ENCODE data around the gene UGCG. TPM values are rescaled to one million over a fixed set of nuclear protein-coding genes. Genes with fewer than 3 reads are reported as not detected.

The UGCG gene
- total and polyA plus RNA-seq, 9 of the 15 experiments (the other 6 are each of a cell fraction or from before 2014, with no cell fraction given) = 20.0 to 40.3 (median 29.2) TPM

DNA sequence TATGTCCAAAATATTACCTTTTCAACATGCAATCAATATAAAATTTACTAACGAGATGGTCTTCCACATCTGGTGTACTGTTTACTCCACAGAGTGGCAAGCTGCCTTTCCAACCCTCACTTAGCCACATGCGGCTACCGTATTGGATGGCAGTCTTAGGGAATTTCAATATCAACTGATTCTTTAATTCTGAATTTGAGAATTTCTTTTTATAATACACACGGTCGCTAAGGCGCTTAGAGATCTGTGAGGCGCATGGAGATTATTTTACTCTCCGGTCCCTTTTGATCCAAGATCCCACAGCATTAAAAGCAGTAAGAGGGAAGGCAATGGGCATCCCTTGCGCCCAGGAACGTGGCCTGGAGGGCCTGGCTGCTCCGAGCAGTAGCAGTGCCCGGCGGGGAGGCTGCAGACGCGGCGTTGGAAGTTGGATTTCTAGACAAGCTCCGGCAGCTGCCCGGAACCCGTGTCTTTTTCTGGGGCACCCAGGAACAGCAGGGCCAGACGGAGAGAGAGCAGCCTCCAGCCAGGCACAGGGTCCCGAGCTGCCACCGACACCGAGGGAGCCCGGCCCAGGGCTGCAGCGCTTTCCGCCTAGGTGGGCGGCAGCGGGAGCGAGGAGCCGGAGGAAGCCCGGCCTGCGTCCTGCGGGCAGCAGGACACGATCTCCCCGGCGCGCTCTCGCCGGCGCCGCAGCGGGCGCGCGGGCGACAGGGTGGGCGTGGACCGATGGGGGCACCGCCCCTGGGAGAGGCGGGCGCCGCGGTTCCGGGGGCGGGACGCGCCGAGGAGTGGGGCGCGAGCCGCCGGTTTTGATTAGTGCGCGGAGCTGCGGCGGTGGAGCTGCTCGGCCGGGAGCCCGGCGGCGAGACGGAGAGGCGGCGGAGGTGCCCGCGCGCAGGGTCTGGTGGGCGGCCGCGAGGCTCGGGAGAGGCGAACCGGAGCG lies at the start of gene UGCG (continued):
- 0 out of 2 replicates have a peak, but pooled peaks have one; percentile 42 for TF ChIP-seq ZBTB40 (IDR thresholded peaks at IDR 0.05)
- no peak for TF ChIP-seq ZBTB40 (CRISPR knock-in tag; IDR thresholded peaks at IDR 0.05)
- TF ChIP-seq MAZ (CRISPR knock-in tag; conservative IDR thresholded peaks at IDR 0.05 in 1 of 2, IDR thresholded peaks at IDR 0.05 in 1 of 2) = peak; percentile 56 to 77
- no peak for TF ChIP-seq ETV1 (tag; conservative IDR thresholded peaks at IDR 0.05; ENCODE audit: low read depth)
- no peak for TF ChIP-seq NELFE (IDR thresholded peaks at IDR 0.05; ENCODE audit: insufficient read depth, insufficient read length)
- peak; percentile 83; the same call in 1 of the 2 replicates for TF ChIP-seq RB1 (IDR thresholded peaks at IDR 0.05; ENCODE audit: low read depth)
- no peak for TF ChIP-seq ZBTB12 (CRISPR knock-in tag; IDR thresholded peaks at IDR 0.05)
- TF ChIP-seq NONO (IDR thresholded peaks at IDR 0.05; ENCODE audit: low read depth in 2 of 2, low read length in 1 of 2) = peak; percentile 85 to 91; a peak in 3 of 4 replicates
- TF ChIP-seq POLR2AphosphoS5 (IDR thresholded peaks at IDR 0.05; ENCODE audit: control insufficient read depth, insufficient read depth, low read depth, low read length) = peak; percentile 94
- TF ChIP-seq, protein P1, sequence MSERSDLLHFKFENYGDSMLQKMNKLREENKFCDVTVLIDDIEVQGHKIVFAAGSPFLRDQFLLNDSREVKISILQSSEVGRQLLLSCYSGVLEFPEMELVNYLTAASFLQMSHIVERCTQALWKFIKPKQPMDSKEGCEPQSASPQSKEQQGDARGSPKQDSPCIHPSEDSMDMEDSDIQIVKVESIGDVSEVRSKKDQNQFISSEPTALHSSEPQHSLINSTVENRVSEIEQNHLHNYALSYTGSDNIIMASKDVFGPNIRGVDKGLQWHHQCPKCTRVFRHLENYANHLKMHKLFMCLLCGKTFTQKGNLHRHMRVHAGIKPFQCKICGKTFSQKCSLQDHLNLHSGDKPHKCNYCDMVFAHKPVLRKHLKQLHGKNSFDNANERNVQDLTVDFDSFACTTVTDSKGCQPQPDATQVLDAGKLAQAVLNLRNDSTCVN (CRISPR knock-in tag; IDR thresholded peaks at IDR 0.05) = no peak
- TF ChIP-seq SIRT6 (IDR thresholded peaks at IDR 0.05; ENCODE audit: low read depth, low read length) = no peak
- no peak for TF ChIP-seq GATAD2B (IDR thresholded peaks at IDR 0.05; ENCODE audit: borderline replicate concordance)
- TF ChIP-seq SOX6 (IDR thresholded peaks at IDR 0.05) = peak; percentile 53
- peak; percentile 40; the same call in 1 of the 2 replicates for TF ChIP-seq KLF6 (CRISPR knock-in tag; IDR thresholded peaks at IDR 0.05; ENCODE audit: borderline replicate concordance)
